IPS-11a (cell line): Measurements from ENCODE around the gene EXPH5.

Source experiments
- H3K4me3 ChIP-seq: one replicate; pipeline ENCODE4 v1.5.1; 2013; ENCODE audit warnings: low read depth, low read length, control low read depth

The EXPH5 gene

GRCh38 chr11:108527382-108527781, 66.2 kb downstream of the EXPH5 start:
- no peak overlapping the region for H3K4me3 ChIP-seq

- no peak overlapping the region for H3K4me3 ChIP-seq
These were observed 68.4 kb downstream of the EXPH5 start for GRCh38 chr11:108525161-108525560.

GRCh38 chr11:108524422-108524821, 69.1 kb downstream of the EXPH5 start:
- H3K4me3 ChIP-seq, result no peak overlapping the region

GRCh38 chr11:108522318-108522717, 71.2 kb downstream of the EXPH5 start:
- no peak overlapping the region for H3K4me3 ChIP-seq

- H3K4me3 ChIP-seq, result no peak overlapping the region
These were observed 75.0 kb downstream of the EXPH5 start for GRCh38 chr11:108518581-108518980.

- H3K4me3 ChIP-seq, result no peak overlapping the region
These were observed 77.4 kb downstream of the EXPH5 start for GRCh38 chr11:108516125-108516524.

GRCh38 chr11:108512708-108513107, 80.9 kb downstream of the EXPH5 start:
- no peak overlapping the region for H3K4me3 ChIP-seq

GRCh38 chr11:108511851-108512474, 81.6 kb downstream of the EXPH5 start:
- no peak overlapping the region for H3K4me3 ChIP-seq

GRCh38 chr11:108508653-108509593, 84.6 kb downstream of the EXPH5 start:
- no peak overlapping the region for H3K4me3 ChIP-seq

GRCh38 chr11:108501396-108501795, 92.2 kb downstream of the EXPH5 start:
- no peak overlapping the region for H3K4me3 ChIP-seq

GRCh38 chr11:108500721-108501120, 92.8 kb downstream of the EXPH5 start:
- no peak overlapping the region for H3K4me3 ChIP-seq

- no peak overlapping the region for H3K4me3 ChIP-seq
These were observed 93.4 kb downstream of the EXPH5 start for GRCh38 chr11:108500169-108500568.

GRCh38 chr11:108498816-108499408, 94.7 kb downstream of the EXPH5 start:
- peak overlapping the region; percentile 65 for H3K4me3 ChIP-seq

- H3K4me3 ChIP-seq, result peak within 1 kb of the TSS; percentile 65
These were observed 95.3 kb downstream of the EXPH5 start, which contains the start of gene POGLUT3 for GRCh38 chr11:108498046-108498815. Gene POGLUT3, minus strand, starts transcription at chr11:108498384. Its CDS starts 18 bp downstream, at chr11:108498366.

- peak overlapping the region; percentile 65 for H3K4me3 ChIP-seq
These were observed 96.1 kb downstream of the EXPH5 start for GRCh38 chr11:108497317-108498045.

- no peak overlapping the region for H3K4me3 ChIP-seq
These were observed 96.8 kb downstream of the EXPH5 start for GRCh38 chr11:108496643-108497256.

- no peak overlapping the region for H3K4me3 ChIP-seq
These were observed 98.2 kb downstream of the EXPH5 start for GRCh38 chr11:108495326-108495725.

- H3K4me3 ChIP-seq, result no peak overlapping the region
These were observed 99.4 kb downstream of the EXPH5 start for GRCh38 chr11:108494182-108494581.

- H3K4me3 ChIP-seq, result no peak overlapping the region
These were observed 101.6 kb downstream of the EXPH5 start for GRCh38 chr11:108491936-108492335.

- H3K4me3 ChIP-seq, result no peak overlapping the region
These were observed 106.7 kb downstream of the EXPH5 start for GRCh38 chr11:108486828-108487227.
